IMR-90 (cell line): ENCODE data around the gene MRM2. TPM values are rescaled to one million over a fixed set of nuclear protein-coding genes. Genes with fewer than 3 reads are reported as not detected.

ENCODE experiments used
- ATAC-seq: fragments of 200-7000 bp; cut with Tn5 transposase; 2 replicates; pipeline ENCODE4 v1.9.1; 2020; ENCODE audit warnings: low read depth, mild to moderate bottlenecking, moderate library complexity
- BruUV-seq: library from RNA; stranded (reverse); fragments of 400-500 nt; replicated peaks from 2 replicates; lab custom pipeline; 2021; lab: Mats Ljungman, UMichigan
- CTCF ChIA-PET: fragments of 300-600 bp; formaldehyde crosslinking; extraction: SDS; loops from one replicate; lab custom pipeline; 2021; ENCODE audit warnings: antibody characterized with exemption; lab: Yijun Ruan, JAX
- POLR2A ChIA-PET: fragments of 300-600 bp; sonication (Branson Sonifier 250); formaldehyde crosslinking; loops from one replicate; lab custom pipeline; 2022; ENCODE audit warnings: antibody characterized with exemption; ENCODE audit not compliant: unreplicated experiment; lab: Charles Lee
- DNase-seq: peaks from one replicate; pipeline ENCODE4 v3.0.0; 2013
- H2AFZ ChIP-seq: replicated peaks from 2 replicates; pipeline ENCODE3; 2013; ENCODE audit warnings: low read length, mild to moderate bottlenecking; ENCODE audit not compliant: poor library complexity
- H2AK5ac ChIP-seq: 2 replicates; pipeline ENCODE4 v1.6.1; 2013; ENCODE audit warnings: low read depth, low read length, inconsistent platforms
- H2AK9ac ChIP-seq: replicated peaks from 2 replicates; pipeline ENCODE3; 2013; ENCODE audit warnings: mild to moderate bottlenecking, low read depth, low read length, moderate library complexity; ENCODE audit not compliant: poor library complexity
- H2BK120ac ChIP-seq: 2 replicates; pipeline ENCODE4 v1.6.1; 2013; ENCODE audit warnings: low read depth, low read length, inconsistent platforms
- H2BK15ac ChIP-seq: 3 replicates; pipeline ENCODE4 v1.6.1; 2013; ENCODE audit warnings: low read depth, low read length, inconsistent platforms
- H2BK20ac ChIP-seq: 2 replicates; pipeline ENCODE4 v1.6.1; 2013; ENCODE audit warnings: low read depth, mild to moderate bottlenecking, inconsistent platforms, low read length, moderate library complexity
- H2BK5ac ChIP-seq: 2 replicates; pipeline ENCODE4 v1.6.1; 2013; ENCODE audit warnings: mild to moderate bottlenecking, low read depth, low read length, inconsistent platforms; ENCODE audit not compliant: poor library complexity, severe bottlenecking
- H3K14ac ChIP-seq: replicated peaks from 2 replicates; pipeline ENCODE4 v1.6.1; 2013; ENCODE audit warnings: low read depth, low read length, inconsistent platforms
- H3K18ac ChIP-seq: 2 replicates; pipeline ENCODE4 v1.6.1; 2013; ENCODE audit warnings: low read depth, low read length, control low read depth
- H3K23ac ChIP-seq: 2 replicates; pipeline ENCODE4 v1.6.1; 2013; ENCODE audit warnings: low read depth, low read length, inconsistent platforms
- H3K27ac ChIP-seq: 2 replicates; pipeline ENCODE4 v1.5.1; 2013; ENCODE audit warnings: mild to moderate bottlenecking, control low read depth, low read length; ENCODE audit not compliant: insufficient read depth
- H3K27me3 ChIP-seq: 2 replicates; pipeline ENCODE4 v1.6.1; 2013; ENCODE audit warnings: low read length; ENCODE audit not compliant: control insufficient read depth, insufficient read depth
- H3K36me3 ChIP-seq: 2 replicates; pipeline ENCODE4 v1.6.1; 2013; ENCODE audit warnings: low read length, mixed read lengths; ENCODE audit not compliant: control insufficient read depth, insufficient read depth
- H3K4ac ChIP-seq: 2 replicates; pipeline ENCODE4 v1.6.1; 2013; ENCODE audit warnings: low read depth, low read length, inconsistent platforms
- H3K4me1 ChIP-seq: 2 replicates; pipeline ENCODE4 v1.6.1; 2013; ENCODE audit warnings: low read length, mixed read lengths; ENCODE audit not compliant: control insufficient read depth, insufficient read depth
- H3K4me2 ChIP-seq: 2 replicates; pipeline ENCODE4 v1.6.1; 2013; ENCODE audit warnings: low read depth, mild to moderate bottlenecking, control low read depth, low read length, moderate library complexity
- H3K4me3 ChIP-seq: 2 replicates; pipeline ENCODE4 v1.5.1; 2013; ENCODE audit warnings: low read depth, mild to moderate bottlenecking, control low read depth, low read length, moderate library complexity; ENCODE audit not compliant: insufficient read depth
- H3K56ac ChIP-seq: 2 replicates; pipeline ENCODE4 v1.6.1; 2013; ENCODE audit warnings: low read length, inconsistent platforms; ENCODE audit not compliant: insufficient read depth; ENCODE audit errors: extremely low read depth
- H3K79me1 ChIP-seq, 2 experiments: 2 replicates each; pipeline ENCODE4 v1.6.1; 2013; ENCODE audit warnings: low read length in 2 of 2, inconsistent platforms in 1 of 2, low read depth in 1 of 2
- H3K9ac ChIP-seq: 2 replicates; pipeline ENCODE4 v1.6.1; 2013; ENCODE audit warnings: low read depth, low read length, control low read depth
- H3K9me1 ChIP-seq: 2 replicates; pipeline ENCODE4 v1.6.1; 2013; ENCODE audit warnings: low read length, inconsistent platforms; ENCODE audit not compliant: insufficient read depth
- H3K9me3 ChIP-seq: 2 replicates; pipeline ENCODE4 v1.6.1; 2013; ENCODE audit warnings: low read length; ENCODE audit not compliant: control insufficient read depth, insufficient read depth
- H4K20me1 ChIP-seq: 2 replicates; pipeline ENCODE4 v1.6.1; 2013; ENCODE audit warnings: low read length, inconsistent platforms; ENCODE audit not compliant: insufficient read depth
- H4K5ac ChIP-seq: 2 replicates; pipeline ENCODE4 v1.6.1; 2013; ENCODE audit warnings: mild to moderate bottlenecking, low read depth, low read length, control low read depth
- H4K8ac ChIP-seq, 2 experiments: 2 replicates each; pipeline ENCODE4 v1.6.1; 2013; ENCODE audit warnings: low read depth in 2 of 2, low read length in 2 of 2, control low read depth in 1 of 2, inconsistent platforms in 1 of 2
- H4K91ac ChIP-seq: 2 replicates; pipeline ENCODE4 v1.6.1; 2013; ENCODE audit warnings: low read depth, low read length, inconsistent platforms; ENCODE audit not compliant: insufficient read depth
- CEBPB ChIP-seq: IDR thresholded peaks from 2 replicates; pipeline ENCODE4 v1.6.1; 2012; ENCODE audit warnings: low read depth, low read length, improper control_type of control experiment
- CTCF ChIP-seq: conservative IDR thresholded peaks from 2 replicates; pipeline ENCODE4 v1.5.1; 2012; ENCODE audit warnings: mild to moderate bottlenecking, low read depth, low read length, improper control_type of control experiment
- FOS ChIP-seq: fragments of 150-350 bp; IDR thresholded peaks from 2 replicates; pipeline ENCODE4 v1.6.1; 2016; ENCODE audit warnings: low read depth, low read length
- MAFK ChIP-seq: IDR thresholded peaks from 2 replicates; pipeline ENCODE4 v1.6.1; 2012; ENCODE audit warnings: low read depth, low read length, improper control_type of control experiment
- NFE2L2 ChIP-seq: fragments of 150-350 bp; IDR thresholded peaks from 2 replicates; pipeline ENCODE4 v1.6.1; 2016; ENCODE audit warnings: low read depth, mild to moderate bottlenecking, low read length
- POLR2A ChIP-seq: IDR thresholded peaks from 2 replicates; pipeline ENCODE4 v1.6.1; 2012; ENCODE audit warnings: mild to moderate bottlenecking, low read depth, low read length
- USF2 ChIP-seq: fragments of 150-350 bp; IDR thresholded peaks from 2 replicates; pipeline ENCODE4 v1.6.1; 2017; ENCODE audit warnings: mild to moderate bottlenecking, antibody characterized with exemption, low read length, low read depth
- WGBS, 2 experiments: methylation state at CpG; one replicate each; pipeline versions ENCODE4 v1.1.5 to v1.1.7; 2013; ENCODE audit warnings: missing lambda C conversion rate in 2 of 2; ENCODE audit not compliant: insufficient read length in 1 of 2; ENCODE audit errors: extremely low coverage in 2 of 2; 5-methylcytosine and 5-hydroxymethylcytosine counted together
- dilution Hi-C: fragments of 300-500 bp; cut with HindIII; formaldehyde crosslinking; loops from one replicate; pipeline ENCODE4 v1.14.3; 2018; ENCODE audit warnings: low sequenced_read_pairs; ENCODE audit not compliant: unreplicated experiment
- in situ Hi-C: fragments of 300-500 bp; cut with MboI; formaldehyde crosslinking; loops from 3 replicates; pipeline ENCODE4 v1.14.3; 2019; ENCODE audit warnings: low sequenced_read_pairs, inconsistent platforms, mixed read lengths
- intact Hi-C: fragments of 100-400 bp; cut with micrococcal nuclease; formaldehyde crosslinking; loops from 2 replicates; pipeline ENCODE4 v1.10.0; 2022
- polyA plus RNA-seq, 3 experiments: library from polyadenylated mRNA; depleted of rRNA; stranded (reverse); fragments of >200 nt; gene quantifications; 2 replicates each; pipeline ENCODE4 v1.2.3, GENCODE V29; 2012; ENCODE audit warnings: low replicate concordance in 1 of 3
- total RNA-seq: library from RNA; depleted of rRNA; stranded (reverse); fragments of >200 nt; gene quantifications from 2 replicates; pipeline ENCODE4 v1.2.3, GENCODE V29; 2012

MRM2 gene
- total and polyA plus RNA-seq, 2 of the 4 experiments (the other 2 are of a cell fraction) = 19.1 to 23.8 TPM

- no peak overlapping the region for H2BK120ac ChIP-seq
- no peak overlapping the region for H3K14ac ChIP-seq
- no peak for DNase-seq
- H4K5ac ChIP-seq = no peak overlapping the region
- peaks cover 14 to 59% of the 10 kb centered on the region in 2 experiments for H3K79me1 ChIP-seq
- H3K4me3 ChIP-seq = no peak overlapping the region
- no peak overlapping the region for H4K91ac ChIP-seq
- H2BK15ac ChIP-seq = no peak overlapping the region
- 100% methylated on average over 3 of the region's 8 CpGs; no CpG with 5 or more reads in 1 of the 2 experiments for WGBS, 2 experiments
- H3K4me2 ChIP-seq = no peak overlapping the region
- H3K9me3 ChIP-seq = no peaks in the 10 kb centered on the region
- H3K23ac ChIP-seq = no peak overlapping the region
- ATAC-seq = no peak
- in situ Hi-C loops = no loop called here
- no peak overlapping the region for H2AK9ac ChIP-seq
- ChIA-PET POLR2A (no interaction called here), CTCF (no interaction called here)
- no peak overlapping the region for H2BK5ac ChIP-seq
- no peaks in the 10 kb centered on the region; the same call in 1 of the 2 replicates for H4K20me1 ChIP-seq
- no peaks in the 10 kb centered on the region for H3K27me3 ChIP-seq
- BruUV-seq = no TSS peak
- no peak overlapping the region for H4K8ac ChIP-seq
- no peak overlapping the region for H3K18ac ChIP-seq
- no peak overlapping the region for H3K9ac ChIP-seq
- no peak overlapping the region for H3K27ac ChIP-seq
- no peak overlapping the region for H3K4ac ChIP-seq
- no peak for TF ChIP-seq MAFK
- TF ChIP-seq NFE2L2 = no peak
- no peak for TF ChIP-seq CEBPB
- no peak for TF ChIP-seq USF2
- no peak for TF ChIP-seq POLR2A
- TF ChIP-seq CTCF = no peak
- TF ChIP-seq FOS = no peak
- H2BK20ac ChIP-seq = no peak overlapping the region
- intact Hi-C loops = no loop called here
- no peak overlapping the region for H2AK5ac ChIP-seq
- no peak overlapping the region for H2AFZ ChIP-seq
- no peak overlapping the region for H3K56ac ChIP-seq
- peaks cover 5% of the 10 kb centered on the region; the same call in 1 of the 2 replicates for H3K9me1 ChIP-seq
- H3K4me1 ChIP-seq = peaks cover 3% of the 10 kb centered on the region
- dilution Hi-C loops = no loop called here
- peaks cover 33% of the 10 kb centered on the region for H3K36me3 ChIP-seq
Observed at GRCh38 chr7:2230226-2230625, 11.8 kb downstream of the MRM2 start.
